HuH-7.5 (cell line): ENCODE measurements around the gene ADD3.
A peak's percentile ranks its signal among the peaks of the same experiment; 100 is the strongest.

Source experiments
- DNase-seq: peaks from one replicate; pipeline ENCODE4 v3.0.0; 2011; ENCODE audit warnings: low spot score

ADD3 gene

GRCh38 chr10:110153396-110153795 lies 145.6 kb downstream of the ADD3 start:
- no peak for DNase-seq

- no peak for DNase-seq
Observed at GRCh38 chr10:110156046-110156445, 148.3 kb downstream of the ADD3 start.

- DNase-seq = no peak
Observed at GRCh38 chr10:110158051-110159005, 150.5 kb downstream of the ADD3 start.

GRCh38 chr10:110160081-110160480 lies 152.3 kb downstream of the ADD3 start:
- DNase-seq = no peak

GRCh38 chr10:110160522-110160921 lies 152.7 kb downstream of the ADD3 start:
- DNase-seq = no peak

GRCh38 chr10:110162741-110163145 lies 155.0 kb downstream of the ADD3 start:
- DNase-seq = no peak

- DNase-seq = no peak
Observed at GRCh38 chr10:110163192-110163773, 155.5 kb downstream of the ADD3 start.

GRCh38 chr10:110163841-110164240 lies 156.1 kb downstream of the ADD3 start:
- no peak for DNase-seq

GRCh38 chr10:110165239-110165638 lies 157.5 kb downstream of the ADD3 start:
- no peak for DNase-seq

- no peak for DNase-seq
Observed at GRCh38 chr10:110167149-110167548, 159.4 kb downstream of the ADD3 start.

GRCh38 chr10:110168601-110169481 lies 161.1 kb downstream of the ADD3 start:
- DNase-seq = peak; percentile 53

- DNase-seq = no peak
Observed at GRCh38 chr10:110169586-110169985, 161.8 kb downstream of the ADD3 start.

- no peak for DNase-seq
Observed at GRCh38 chr10:110170142-110170971, 162.6 kb downstream of the ADD3 start.

GRCh38 chr10:110171032-110171431 lies 163.2 kb downstream of the ADD3 start:
- no peak for DNase-seq

- DNase-seq = no peak
Observed at GRCh38 chr10:110172155-110172554, 164.4 kb downstream of the ADD3 start.

- DNase-seq = no peak
Observed at GRCh38 chr10:110174201-110174600, 166.4 kb downstream of the ADD3 start.

GRCh38 chr10:110174816-110175215 lies 167.0 kb downstream of the ADD3 start:
- no peak for DNase-seq

- no peak for DNase-seq
Observed at GRCh38 chr10:110175406-110175805, 167.6 kb downstream of the ADD3 start.

GRCh38 chr10:110176141-110177030 lies 168.6 kb downstream of the ADD3 start:
- DNase-seq = no peak

- no peak for DNase-seq
Observed at GRCh38 chr10:110179220-110179619, 171.4 kb downstream of the ADD3 start.
